Stimulated activated CD4-positive, alpha-beta T cell treated with anti-CD3 and anti-CD28 coated beads, Interleukin-1b, Interleukin-23, amount 100 ng/mL, for 48 hours (primary cell): ENCODE measurements around the gene FCRLA.

Experiments used
- DNase-seq: peaks from one replicate; pipeline ENCODE4 v3.0.0-alpha.2; 2020

Gene FCRLA

GRCh38 chr1:161735837-161736236 is 28.8 kb downstream of the FCRLA start:
- DNase-seq, result no peak

DNA sequence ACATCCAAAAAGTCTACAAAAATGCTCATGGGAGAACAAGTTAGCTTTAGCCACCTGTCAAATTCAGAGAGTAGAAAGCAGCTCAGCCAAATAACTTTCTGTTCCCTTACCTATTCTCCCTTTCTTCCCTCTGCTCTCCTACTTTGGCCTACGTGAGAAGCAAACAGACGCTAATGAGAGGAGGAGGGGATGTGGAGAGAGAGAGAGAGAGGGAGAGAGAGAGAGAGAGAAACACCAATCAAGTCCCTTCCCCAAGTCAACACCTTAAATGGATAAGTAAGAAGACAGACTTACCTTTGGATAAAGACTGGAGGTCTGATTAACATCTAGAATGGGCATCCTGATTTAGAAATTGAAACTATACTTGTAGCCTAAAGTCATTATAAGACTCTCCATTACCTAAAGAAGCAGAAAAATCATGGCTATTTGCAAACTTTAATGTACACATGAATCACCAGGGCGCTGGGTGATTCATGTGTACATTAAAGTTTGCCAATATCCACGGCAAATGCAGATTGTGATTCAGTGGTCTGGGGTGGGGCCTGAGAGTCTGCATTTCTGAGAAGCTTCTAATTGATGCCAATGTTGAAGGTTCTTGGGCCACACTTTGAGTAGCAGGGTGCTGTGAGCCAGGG is 29.4 kb downstream of the FCRLA start:
- peak; percentile 48 for DNase-seq

- DNase-seq, result no peak
These were observed 30.6 kb downstream of the FCRLA start for GRCh38 chr1:161737625-161738024.

DNA sequence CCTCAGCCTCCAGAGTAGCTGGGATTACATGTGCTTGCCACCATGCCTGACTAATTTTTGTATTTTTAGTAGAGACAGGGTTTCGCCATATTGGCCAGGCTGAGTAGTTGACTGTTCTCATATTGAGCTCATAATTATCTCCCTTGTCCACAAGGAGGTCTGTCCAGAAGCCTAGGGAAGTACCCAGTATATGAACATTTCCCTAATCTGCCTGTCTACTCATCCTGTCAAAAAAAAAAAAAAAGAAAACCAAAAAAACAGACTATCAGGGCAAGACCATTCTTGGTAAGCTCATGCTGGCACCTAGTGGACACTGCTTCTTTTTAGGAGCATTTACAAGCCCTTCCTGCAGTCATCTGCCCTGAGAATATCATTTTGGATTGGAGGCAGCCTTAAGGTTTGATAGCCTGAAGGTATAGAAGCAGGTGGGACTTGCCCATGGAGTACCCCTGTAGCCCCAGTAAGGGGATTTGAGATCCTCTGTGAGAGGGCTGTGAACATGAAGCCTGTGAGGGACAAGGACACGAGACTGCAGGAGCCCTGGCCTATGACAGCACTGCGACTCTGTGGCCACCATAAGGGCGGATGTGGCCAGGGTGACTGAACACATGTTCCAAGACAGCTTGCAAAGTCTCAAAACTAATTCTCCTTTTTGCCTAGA is 31.7 kb downstream of the FCRLA start:
- peak; percentile 42 for DNase-seq

GRCh38 chr1:161739865-161740566 is 33.0 kb downstream of the FCRLA start:
- DNase-seq, result no peak

- DNase-seq, result no peak
These were observed 33.9 kb downstream of the FCRLA start for GRCh38 chr1:161740921-161741320.

DNA sequence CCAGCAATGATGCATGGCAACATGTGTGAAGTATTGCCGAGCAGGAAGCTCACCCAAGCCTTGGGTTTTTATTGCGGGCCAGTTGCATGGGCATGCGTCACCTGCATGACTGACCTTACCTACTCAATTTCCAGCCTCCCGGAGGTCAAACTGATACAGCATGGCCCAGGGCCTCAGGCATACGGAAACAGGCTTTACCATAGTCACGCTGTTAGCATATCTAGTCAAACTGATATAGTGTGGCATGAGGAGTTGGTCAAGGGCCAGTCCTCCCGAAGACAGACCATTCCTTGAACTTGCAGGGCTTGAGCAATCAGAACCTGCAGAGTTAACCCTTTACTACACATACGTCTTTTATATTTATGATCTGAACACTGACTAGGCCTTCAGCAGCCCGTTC is 36.2 kb downstream of the FCRLA start:
- DNase-seq, result no peak

DNA sequence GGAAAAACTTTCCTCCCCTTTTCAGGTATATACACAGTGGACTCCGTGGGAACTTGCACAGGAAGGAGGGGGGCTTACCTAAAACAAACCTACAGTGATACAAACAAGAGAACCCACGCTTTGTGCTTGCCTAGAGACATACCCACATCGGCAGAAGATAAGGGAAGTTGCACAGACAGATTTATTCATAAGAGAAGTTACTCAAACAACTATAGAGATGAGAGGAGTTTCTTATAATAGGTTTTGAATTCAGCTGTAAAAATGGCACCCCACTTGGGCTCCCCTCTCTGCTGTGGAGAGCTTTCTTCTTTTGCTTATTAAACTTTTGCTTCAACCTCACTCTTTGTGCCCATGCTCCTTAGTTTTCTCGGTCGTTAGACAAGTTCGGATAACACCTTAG is 40.8 kb downstream of the FCRLA start:
- DNase-seq, result no peak

GRCh38 chr1:161749509-161750407 is 42.7 kb downstream of the FCRLA start, which contains the start of gene DUSP12:
Gene DUSP12 (plus strand): TSS chr1:161749786. CDS start chr1:161749802, 16 bp downstream.
- DNase-seq, result peak; percentile 92

GRCh38 chr1:161763522-161764098 is 56.6 kb downstream of the FCRLA start:
- peak; percentile 35 for DNase-seq
